ENCODE results near the gene MGST2.

The MGST2 gene

GRCh38 chr4:139712882-139713281 lies 47.3 kb downstream of the MGST2 start:
- no peak for DNase-seq

- DNase-seq = no peak
These were observed 50.2 kb downstream of the MGST2 start for GRCh38 chr4:139715746-139716391.

- no peak for DNase-seq
These were observed 52.7 kb downstream of the MGST2 start for GRCh38 chr4:139718358-139718757.

- no peak for DNase-seq
These were observed 53.2 kb downstream of the MGST2 start for GRCh38 chr4:139718833-139719232.

- no peak for DNase-seq
These were observed 53.9 kb downstream of the MGST2 start for GRCh38 chr4:139719381-139720101.

- DNase-seq = no peak
These were observed 55.2 kb downstream of the MGST2 start for GRCh38 chr4:139720806-139721205.

- no peak for DNase-seq
These were observed 56.2 kb downstream of the MGST2 start for GRCh38 chr4:139721789-139722188.

- DNase-seq = no peak
These were observed 59.6 kb downstream of the MGST2 start for GRCh38 chr4:139725236-139725635.

GRCh38 chr4:139726615-139727014 lies 61.0 kb downstream of the MGST2 start:
- DNase-seq = no peak

- no peak for DNase-seq
These were observed 62.5 kb downstream of the MGST2 start for GRCh38 chr4:139728146-139728545.

- DNase-seq = no peak
These were observed 63.2 kb downstream of the MGST2 start for GRCh38 chr4:139728840-139729239.

GRCh38 chr4:139732991-139733570 lies 67.5 kb downstream of the MGST2 start:
- no peak for DNase-seq

- no peak for DNase-seq
These were observed 68.7 kb downstream of the MGST2 start for GRCh38 chr4:139734201-139734874.

GRCh38 chr4:139734875-139735380 lies 69.3 kb downstream of the MGST2 start:
- DNase-seq = peak; percentile 94

- no peak for DNase-seq
These were observed 70.0 kb downstream of the MGST2 start for GRCh38 chr4:139735381-139736273.

GRCh38 chr4:139736274-139736660 lies 70.6 kb downstream of the MGST2 start:
- DNase-seq = no peak

- DNase-seq = no peak
These were observed 71.0 kb downstream of the MGST2 start for GRCh38 chr4:139736661-139737060.

GRCh38 chr4:139738846-139739613 lies 73.4 kb downstream of the MGST2 start:
- DNase-seq = no peak

- no peak for DNase-seq
These were observed 74.5 kb downstream of the MGST2 start for GRCh38 chr4:139740121-139740520.

- DNase-seq = peak; percentile 75
These were observed 75.0 kb downstream of the MGST2 start for GRCh38 chr4:139740531-139741041.

GRCh38 chr4:139743027-139743426 lies 77.4 kb downstream of the MGST2 start:
- DNase-seq = no peak

All from NCI-H1694 (cell line).